K562 (cell line): Measurements from ENCODE around the gene KMT2D. TPM values are rescaled to one million over a fixed set of nuclear protein-coding genes. Genes with fewer than 3 reads are reported as not detected.

Experiments
- FOXK2 ChIP-seq, 2 experiments: fragments of 450-650 bp; IDR thresholded peaks in 1 of 2; conservative IDR thresholded peaks in 1 of 2; 2 replicates each; pipeline ENCODE4 v1.6.1; 2016; ENCODE audit warnings: low read depth in 2 of 2, mild to moderate bottlenecking in 1 of 2
- MAFG ChIP-seq: fragments of 450-650 bp; conservative IDR thresholded peaks from 2 replicates; pipeline ENCODE4 v1.6.1; 2016; ENCODE audit warnings: missing genetic modification characterization, missing compliant biosample characterization
- POLR2B ChIP-seq: fragments of 450-650 bp; IDR thresholded peaks from 2 replicates; pipeline ENCODE4 v1.6.1; 2018; ENCODE audit warnings: low read depth; ENCODE audit not compliant: partially characterized antibody
- REST ChIP-seq, 2 experiments: fragments of 450-650 bp; formaldehyde crosslinking in 1 of 2; IDR thresholded peaks; 2 replicates each; pipeline versions ENCODE4 v1.4.0 to v1.6.1; 2014 to 2020; ENCODE audit warnings: mild to moderate bottlenecking in 2 of 2, borderline replicate concordance in 1 of 2, low read depth in 1 of 2
- SAP30 ChIP-seq: fragments of 200-600 bp; sonication (generic); IDR thresholded peaks from 2 replicates; pipeline ENCODE4 v1.6.1; 2012; ENCODE audit warnings: borderline replicate concordance, low read depth, mild to moderate bottlenecking, moderate library complexity, low read length, control low read depth, inconsistent platforms; ENCODE audit not compliant: insufficient read depth, poor library complexity, severe bottlenecking
- STAG1 ChIP-seq: sonication (generic); formaldehyde crosslinking; IDR thresholded peaks from 2 replicates; pipeline ENCODE4 v1.5.0; 2020; ENCODE audit warnings: missing genetic modification reagents, borderline replicate concordance
- ZBTB7A ChIP-seq: IDR thresholded peaks from 2 replicates; pipeline ENCODE4 v1.6.1; 2011; ENCODE audit warnings: low read depth, mild to moderate bottlenecking, low read length, moderate library complexity, borderline replicate concordance; ENCODE audit not compliant: control insufficient read depth
- ZNF124 ChIP-seq: sonication (generic); formaldehyde crosslinking; IDR thresholded peaks from 2 replicates; pipeline ENCODE4 v1.8.1; 2022; ENCODE audit warnings: missing genetic modification reagents
- ZNF644 ChIP-seq: fragments of 200-800 bp; sonication (Bioruptor generic); IDR thresholded peaks from 2 replicates; pipeline ENCODE4 v1.6.1; 2016; ENCODE audit warnings: low read depth, missing genetic modification characterization, missing compliant biosample characterization
- ZNF766 ChIP-seq: fragments of 200-800 bp; sonication (Bioruptor generic); conservative IDR thresholded peaks from 2 replicates; pipeline ENCODE4 v1.6.1; 2016; ENCODE audit warnings: missing genetic modification characterization, missing compliant biosample characterization
- polyA plus RNA-seq, 8 experiments: library from polyadenylated mRNA; depleted of rRNA in 4 of 8; stranded (reverse) in 5 of 8; unstranded in 3 of 8; fragments of >200 nt; fragmentation: Nextera tagmentation in 2 of 8; fragmentation: Illumina TruSeq in 1 of 8; extraction: Ambion mirVana in 2 of 8; extraction: Trizol in 1 of 8; gene quantifications; 2 replicates each; pipeline versions ENCODE4 v1.2.1 to v1.2.3, GENCODE V29; 2011 to 2014; ENCODE audit warnings: inconsistent platforms in 1 of 8, missing spikeins in 1 of 8
- total RNA-seq, 7 experiments: library from RNA; depleted of rRNA in 6 of 7; stranded (reverse); fragments of >200 nt in 6 of 7; fragmentation: Illumina TruSeq in 2 of 7; extraction: Trizol in 2 of 7; gene quantifications; 2 replicates each; pipeline versions ENCODE4 v1.2.1 to v1.2.3, GENCODE V29; 2011 to 2021; ENCODE audit warnings: low replicate concordance in 1 of 7

KMT2D gene
- total and polyA plus RNA-seq, 9 of the 15 experiments (the other 6 are each of a cell fraction or from before 2014, with no cell fraction given) = 0.22 to 93.7 (median 13.7) TPM

- TF ChIP-seq REST (IDR thresholded peaks at IDR 0.05; ENCODE audit: borderline replicate concordance) (peak; percentile 62), REST (CRISPR knock-in tag; IDR thresholded peaks at IDR 0.05; ENCODE audit: low read depth) (no peak), FOXK2 (conservative IDR thresholded peaks at IDR 0.05 in 1 of 2, IDR thresholded peaks at IDR 0.05 in 1 of 2; ENCODE audit: low read depth in 2 of 2) (no peak), MAFG (tag) (no peak), STAG1 (no peak), POLR2B (peak; percentile 0), ZNF766 (CRISPR knock-in tag) (no peak), SAP30 (peak; percentile 19), ZBTB7A (peak; percentile 22; the same call in 1 of the 2 replicates), ZNF644 (no peak), ZNF124 (no peak)
Observed at GRCh38 chr12:49094160-49094974, 33.8 kb upstream of the KMT2D start, which contains the start of gene DHH (continued).
